Measurements from ENCODE around the gene HJV. TPM values are rescaled to one million over a fixed set of nuclear protein-coding genes. Genes with fewer than 3 reads are reported as not detected.

HJV gene
- total and polyA plus RNA-seq, 2 of the 4 experiments (the other 2 are of a cell fraction) = not detected

GRCh38 chr1:146007489-146008133 lies 13.9 kb downstream of the HJV start:
- Histone ChIP-seq H4K20me1 (ENCODE audit: insufficient read depth, low read length) (no peaks in the 10 kb centered on the region), H2AK5ac (ENCODE audit: low read depth, low read length) (no peak overlapping the region), H3K79me1 (ENCODE audit: low read depth in 1 of 2, low read length in 2 of 2) (no peaks in the 10 kb centered on the region), H3K4ac (ENCODE audit: low read depth, low read length) (no peak overlapping the region), H2BK20ac (ENCODE audit: low read depth, low read length) (no peak overlapping the region), H3K56ac (ENCODE audit: extremely low read depth, insufficient read depth, low read length) (no peak overlapping the region), H3K4me2 (ENCODE audit: low read depth, low read length) (no peak overlapping the region), H4K5ac (ENCODE audit: low read depth, low read length) (no peak overlapping the region), H3K27me3 (ENCODE audit: control insufficient read depth, insufficient read depth, low read length) (no peaks in the 10 kb centered on the region), H2BK15ac (ENCODE audit: low read depth, low read length) (no peak overlapping the region), H3K23ac (ENCODE audit: low read depth, low read length) (no peak overlapping the region), H3K9ac (ENCODE audit: low read depth, low read length) (no peak overlapping the region), H3K36me3 (ENCODE audit: control insufficient read depth, insufficient read depth, low read length) (no peaks in the 10 kb centered on the region), H3K9me1 (ENCODE audit: insufficient read depth, low read length) (no peaks in the 10 kb centered on the region), H2AFZ (replicated peaks; ENCODE audit: low read length, poor library complexity) (no peak overlapping the region), H3K14ac (replicated peaks; ENCODE audit: low read depth, low read length) (no peak overlapping the region), H3K4me1 (ENCODE audit: control insufficient read depth, insufficient read depth, low read length) (0 out of 2 replicates have a peak, but pooled peaks cover 2% of the 10 kb centered on the region), H2BK120ac (ENCODE audit: low read depth, low read length) (no peak overlapping the region), H3K9me3 (ENCODE audit: control insufficient read depth, insufficient read depth, low read length) (no peaks in the 10 kb centered on the region), H4K8ac (ENCODE audit: low read depth in 2 of 2, low read length in 2 of 2) (no peak overlapping the region), H3K4me3 (ENCODE audit: insufficient read depth, low read depth, low read length) (no peak overlapping the region), H2BK5ac (ENCODE audit: low read depth, low read length, poor library complexity, severe bottlenecking) (no peak overlapping the region), H3K18ac (ENCODE audit: low read depth, low read length) (no peak overlapping the region), H3K27ac (ENCODE audit: insufficient read depth, low read length) (no peak overlapping the region), H4K91ac (ENCODE audit: insufficient read depth, low read depth, low read length) (no peak overlapping the region), H2AK9ac (replicated peaks; ENCODE audit: low read depth, low read length, poor library complexity) (no peak overlapping the region)
- no CpG with 5 or more reads among the region's 8 CpGs for WGBS, 2 experiments (ENCODE audit: extremely low coverage in 2 of 2, insufficient read length in 1 of 2)
- in situ Hi-C loops (cut with MboI; ENCODE audit: low sequenced_read_pairs) (loop anchor here (5.0 kb wide), 1 partner anchor 35 kb away; no protein-coding TSS in a partner anchor), intact Hi-C loops (cut with micrococcal nuclease) (no loop called here), dilution Hi-C loops (cut with HindIII; ENCODE audit: low sequenced_read_pairs, unreplicated experiment) (no loop called here)
- no peak for DNase-seq
- TF ChIP-seq SMC3 (IDR thresholded peaks at IDR 0.05; ENCODE audit: low read depth, low read length) = no peak
- no peak for TF ChIP-seq USF2 (IDR thresholded peaks at IDR 0.05; ENCODE audit: low read depth, low read length)
- no peak for TF ChIP-seq NFE2L2 (IDR thresholded peaks at IDR 0.05; ENCODE audit: low read depth, low read length)
- no peak for TF ChIP-seq MXI1 (IDR thresholded peaks at IDR 0.05; ENCODE audit: borderline replicate concordance, low read depth, low read length)
- no peak for TF ChIP-seq CTCF (conservative IDR thresholded peaks at IDR 0.05; ENCODE audit: low read depth, low read length)
- no peak for TF ChIP-seq RAD21 (IDR thresholded peaks at IDR 0.05; ENCODE audit: low read length)
- TF ChIP-seq ELK1 (IDR thresholded peaks at IDR 0.05; ENCODE audit: borderline replicate concordance, low read depth, low read length) = no peak
- TF ChIP-seq CEBPB (IDR thresholded peaks at IDR 0.05; ENCODE audit: low read depth, low read length) = no peak
- TF ChIP-seq FOS (IDR thresholded peaks at IDR 0.05; ENCODE audit: low read depth, low read length) = no peak
- TF ChIP-seq POLR2A (IDR thresholded peaks at IDR 0.05; ENCODE audit: low read depth, low read length) = no peak
- POLR2A ChIA-PET (ENCODE audit: unreplicated experiment) = interaction anchor here (1.0 kb wide), 1 partner anchor 29 kb away, joined by 3 read pairs; no protein-coding TSS in a partner anchor
- ATAC-seq (ENCODE audit: low read depth) = no peak
- CTCF ChIA-PET = interaction anchor here (0.6 to 1.6 kb wide), 9 partner anchors 9 to 162 kb away, joined by 3 to 29 read pairs (median 4); partner anchors contain the start of genes NUDT17 and PIAS3
- BruUV-seq (replicated peaks) = no TSS peak

Measured in IMR-90 (cell line).